NCI-H69 (cell line): ENCODE results near the gene HIP1.
"Not testable (repeated sequence)": the region's sequence is repeated elsewhere in the genome, so short reads cannot be mapped to it uniquely, and the experiment has no call there.

Experiments
- DNase-seq: peaks from one replicate; lab custom pipeline; 2025; lab: John Stamatoyannopoulos, UW

The HIP1 gene

GRCh38 chr7:75569629-75570282 is 169.0 kb downstream of the HIP1 start:
- not testable (repeated sequence) for DNase-seq

GRCh38 chr7:75567948-75568595 is 170.7 kb downstream of the HIP1 start:
- no peak for DNase-seq

- peak; percentile 47 for DNase-seq
Observed at GRCh38 chr7:75565132-75565837, 173.5 kb downstream of the HIP1 start.

GRCh38 chr7:75563171-75563570 is 175.6 kb downstream of the HIP1 start:
- DNase-seq, result no peak

GRCh38 chr7:75559976-75560365 is 178.8 kb downstream of the HIP1 start:
- DNase-seq, result peak; percentile 15

GRCh38 chr7:75559355-75559975 is 179.3 kb downstream of the HIP1 start:
- no peak for DNase-seq

GRCh38 chr7:75556835-75557234 is 181.9 kb downstream of the HIP1 start:
- DNase-seq, result not testable (repeated sequence)

GRCh38 chr7:75555736-75556135 is 183.0 kb downstream of the HIP1 start:
- DNase-seq, result no peak

- DNase-seq, result no peak
Observed at GRCh38 chr7:75546237-75547015, 192.3 kb downstream of the HIP1 start.

- DNase-seq, result no peak
Observed at GRCh38 chr7:75537731-75538130, 201.0 kb downstream of the HIP1 start.

GRCh38 chr7:75536940-75537538 is 201.7 kb downstream of the HIP1 start:
- no peak for DNase-seq

GRCh38 chr7:75536491-75536890 is 202.2 kb downstream of the HIP1 start:
- no peak for DNase-seq

- DNase-seq, result no peak
Observed at GRCh38 chr7:75534727-75535307, 203.9 kb downstream of the HIP1 start.

GRCh38 chr7:75533926-75534325 is 204.8 kb downstream of the HIP1 start:
- DNase-seq, result no peak

GRCh38 chr7:75532639-75533038 is 206.1 kb downstream of the HIP1 start:
- no peak for DNase-seq

GRCh38 chr7:75531359-75531821 is 207.4 kb downstream of the HIP1 start:
- DNase-seq, result peak; percentile 7

GRCh38 chr7:75527224-75527722 is 211.5 kb downstream of the HIP1 start:
- peak; percentile 19 for DNase-seq

- DNase-seq, result not testable (repeated sequence)
Observed at GRCh38 chr7:75521727-75522126, 217.0 kb downstream of the HIP1 start.

GRCh38 chr7:75518842-75519241 is 219.9 kb downstream of the HIP1 start:
- DNase-seq, result not testable (repeated sequence)

GRCh38 chr7:75509033-75509432 is 229.7 kb downstream of the HIP1 start:
- DNase-seq, result not testable (repeated sequence)

- not testable (repeated sequence) for DNase-seq
Observed at GRCh38 chr7:75492020-75492419, 246.7 kb downstream of the HIP1 start, which contains the start of gene SPDYE5. Gene SPDYE5, plus strand, starts transcription at chr7:75492320. Its CDS starts 1,728 bp downstream, at chr7:75494048.
